ENCODE results near the gene NBPF20. TPM values are rescaled to one million over a fixed set of nuclear protein-coding genes. Genes with fewer than 3 reads are reported as not detected.
A peak's percentile ranks its signal among the peaks of the same experiment; 100 is the strongest.
"Not testable (repeated sequence)": the region's sequence is repeated elsewhere in the genome, so short reads cannot be mapped to it uniquely, and the experiment has no call there.

Gene NBPF20
- total and polyA plus RNA-seq, 2 donors (not counting 3 experiments of a cell fraction or from before 2014, with no cell fraction given) = 2.6 to 5.3 TPM

GRCh38 chr1:145404949-145405348 lies 20.5 kb downstream of the NBPF20 start:
- POLR2A ChIA-PET; H3K27ac ChIP-seq (ENCODE audit: insufficient read depth, low read depth, low read length); H3K4me3 ChIP-seq (replicated peaks in 1 of 3; ENCODE audit: insufficient read depth in 1 of 3, low read depth in 1 of 3, low read length in 3 of 3); H4K20me1 ChIP-seq (replicated peaks; ENCODE audit: control insufficient read depth, extremely low read depth, insufficient read depth, low read length); H3K27me3 ChIP-seq (ENCODE audit: control insufficient read depth in 2 of 2, insufficient read depth in 2 of 2, low read length in 2 of 2); H3K4me1 ChIP-seq (ENCODE audit: control insufficient read depth, extremely low read depth, insufficient read depth, low read length); CTCF ChIA-PET; H3K4me2 ChIP-seq (ENCODE audit: insufficient read depth, low read length); H3K9me1 ChIP-seq (replicated peaks; ENCODE audit: control insufficient read depth, extremely low read depth, insufficient read depth, low read length); H3K9ac ChIP-seq (replicated peaks; ENCODE audit: extremely low read depth, insufficient read depth, low read length); H3K36me3 ChIP-seq (ENCODE audit: control insufficient read depth in 2 of 2, extremely low read depth in 1 of 2, insufficient read depth in 2 of 2, low read length in 2 of 2); dilution Hi-C loops (cut with MboI; ENCODE audit: extremely low pct_ligation_motif_present, low sequenced_read_pairs); H3K9me3 ChIP-seq (replicated peaks; ENCODE audit: control insufficient read depth, insufficient read depth, low read length); H2AFZ ChIP-seq (ENCODE audit: low read depth, low read length); FAIRE-seq; BruUV-seq (replicated peaks); intact Hi-C loops (cut with micrococcal nuclease); H3K79me2 ChIP-seq (ENCODE audit: control insufficient read depth, insufficient read depth, low read length): not testable (repeated sequence)
- peak; percentile 11 for DNase-seq (ENCODE audit: low read depth, low spot score)

GRCh38 chr1:145400701-145401100 lies 24.7 kb downstream of the NBPF20 start:
- H3K9me3 ChIP-seq (replicated peaks; ENCODE audit: control insufficient read depth, insufficient read depth, low read length); H3K4me1 ChIP-seq (ENCODE audit: control insufficient read depth, extremely low read depth, insufficient read depth, low read length); H3K4me2 ChIP-seq (ENCODE audit: insufficient read depth, low read length); CTCF ChIA-PET; H3K27me3 ChIP-seq (ENCODE audit: control insufficient read depth in 2 of 2, insufficient read depth in 2 of 2, low read length in 2 of 2); H2AFZ ChIP-seq (ENCODE audit: low read depth, low read length); H4K20me1 ChIP-seq (replicated peaks; ENCODE audit: control insufficient read depth, extremely low read depth, insufficient read depth, low read length); H3K9ac ChIP-seq (replicated peaks; ENCODE audit: extremely low read depth, insufficient read depth, low read length); intact Hi-C loops (cut with micrococcal nuclease); H3K36me3 ChIP-seq (ENCODE audit: control insufficient read depth in 2 of 2, extremely low read depth in 1 of 2, insufficient read depth in 2 of 2, low read length in 2 of 2); dilution Hi-C loops (cut with MboI; ENCODE audit: extremely low pct_ligation_motif_present, low sequenced_read_pairs); H3K4me3 ChIP-seq (replicated peaks in 1 of 3; ENCODE audit: insufficient read depth in 1 of 3, low read depth in 1 of 3, low read length in 3 of 3); H3K27ac ChIP-seq (ENCODE audit: insufficient read depth, low read depth, low read length); H3K79me2 ChIP-seq (ENCODE audit: control insufficient read depth, insufficient read depth, low read length); H3K9me1 ChIP-seq (replicated peaks; ENCODE audit: control insufficient read depth, extremely low read depth, insufficient read depth, low read length); BruUV-seq (replicated peaks); DNase-seq (ENCODE audit: low read depth, low spot score); FAIRE-seq; POLR2A ChIA-PET: not testable (repeated sequence)

Small RNAs within 50 kb of the gene (small RNA-seq; reads per million reads assigned to genes)
- 5.9 reads per million, percentile 44 among the genes with 10 or more reads in this experiment for gene RF00003 (ENCODE audit: insufficient read depth, insufficient read length, low read depth, low replicate concordance)

Other genes starting within 250 kb of the NBPF20 start
- not detected in 2 replicates for gene PPIAL4D, start 183.4 kb downstream of the NBPF20 start, total RNA-seq
- gene PPIAL4D, start 183.4 kb downstream of the NBPF20 start, polyA plus RNA-seq = not detected in 2 replicates
- 13.8 and 20.2 TPM in 2 replicates for gene GPR89A, start 182.4 kb upstream of the NBPF20 start, total RNA-seq
- 17.2 and 35.7 TPM in 2 replicates for gene GPR89A, start 182.4 kb upstream of the NBPF20 start, polyA plus RNA-seq